GM12891 (cell line): ENCODE data around the gene TGFBR3.

Experiments
- POLR2A ChIP-seq: IDR thresholded peaks from 2 replicates; pipeline ENCODE4 v1.6.1; 2011; ENCODE audit warnings: low read depth, low read length, control low read depth
- POLR2AphosphoS5 ChIP-seq: IDR thresholded peaks from 2 replicates; pipeline ENCODE4 v1.6.1; 2011; ENCODE audit warnings: low read depth, low read length, control low read depth
- POU2F2 ChIP-seq: IDR thresholded peaks from 2 replicates; pipeline ENCODE4 v1.6.1; 2011; ENCODE audit warnings: low read depth, mild to moderate bottlenecking, control low read depth, low read length, moderate library complexity
- SPI1 ChIP-seq: IDR thresholded peaks from 2 replicates; pipeline ENCODE4 v1.6.1; 2011; ENCODE audit warnings: low read depth, low read length, control low read depth
- TAF1 ChIP-seq: IDR thresholded peaks from 2 replicates; pipeline ENCODE4 v1.6.1; 2011; ENCODE audit warnings: low read depth, low read length, control low read depth

DNA sequence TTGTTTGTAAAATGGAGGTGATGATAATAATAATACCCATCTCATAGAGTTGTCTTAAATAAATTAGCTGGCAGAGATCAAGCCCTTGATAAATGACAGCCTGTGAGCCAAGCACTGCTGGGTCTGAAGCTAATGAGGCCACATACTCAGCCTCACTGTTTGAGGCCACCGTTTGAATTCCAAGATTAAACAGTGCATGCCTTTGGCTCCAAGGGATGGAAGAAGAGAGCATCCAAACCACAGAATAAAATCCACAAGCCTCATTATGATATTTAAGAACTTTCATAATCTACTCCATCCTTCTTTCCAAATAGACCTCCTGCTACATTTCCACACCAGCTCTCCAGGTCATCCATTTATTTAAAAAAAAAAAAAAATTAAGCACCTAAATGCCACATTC is 29.0 kb downstream of the TGFBR3 start:
- TF ChIP-seq POLR2AphosphoS5 (no peak), POLR2A (no peak), SPI1 (no peak), TAF1 (no peak), POU2F2 (no peak)
